CD14-positive monocyte (primary cell): ENCODE data around the gene DNAH11. TPM values are rescaled to one million over a fixed set of nuclear protein-coding genes. Genes with fewer than 3 reads are reported as not detected.

Experiments used
- DNase-seq, 3 donors: peaks; one replicate each; pipeline ENCODE4 v3.0.0-alpha.2; 2011 to 2022
- H2AFZ ChIP-seq: 2 replicates; pipeline ENCODE4 v1.6.0; 2012; ENCODE audit warnings: mild to moderate bottlenecking, low read depth, low read length, inconsistent platforms; ENCODE audit not compliant: insufficient read depth, poor library complexity, severe bottlenecking
- H3K27ac ChIP-seq, 2 donors: 1 replicate in 1 of 2; 2 replicates in 1 of 2; pipeline ENCODE4 v1.5.1; 2012 to 2013; ENCODE audit warnings: low read length in 2 of 2, control low read depth in 1 of 2, inconsistent platforms in 1 of 2, low read depth in 1 of 2, mild to moderate bottlenecking in 1 of 2
- H3K27me3 ChIP-seq, 2 donors: one replicate each; pipeline versions ENCODE4 v1.6.0 to v1.6.1; 2011 to 2013; ENCODE audit warnings: low read length in 2 of 2; ENCODE audit not compliant: control insufficient read depth in 2 of 2, insufficient read depth in 2 of 2
- H3K36me3 ChIP-seq, 2 donors: replicated peaks in 1 of 2; 1 replicate in 1 of 2; 2 replicates in 1 of 2; pipeline versions ENCODE4 v1.5.1 to v1.6.1; 2012 to 2013; ENCODE audit warnings: low read length in 2 of 2, control low read depth in 1 of 2, inconsistent platforms in 1 of 2, mild to moderate bottlenecking in 1 of 2; ENCODE audit not compliant: insufficient read depth in 2 of 2, control insufficient read depth in 1 of 2
- H3K4me1 ChIP-seq, 2 donors: 1 replicate in 1 of 2; 2 replicates in 1 of 2; pipeline versions ENCODE4 v1.5.1 to v1.6.1; 2012 to 2013; ENCODE audit warnings: low read length in 2 of 2, control low read depth in 1 of 2, inconsistent platforms in 1 of 2, mild to moderate bottlenecking in 1 of 2, moderate library complexity in 1 of 2; ENCODE audit not compliant: insufficient read depth in 2 of 2, control insufficient read depth in 1 of 2
- H3K4me2 ChIP-seq: replicated peaks from 2 replicates; pipeline ENCODE3; 2012; ENCODE audit warnings: low read length, moderate library complexity, mild to moderate bottlenecking; ENCODE audit not compliant: poor library complexity, severe bottlenecking; ENCODE audit errors: extremely low read depth
- H3K4me3 ChIP-seq, 3 experiments: fragments of 200-600 bp in 1 of 3; sonication (generic) in 1 of 3; replicated peaks in 1 of 3; 1 replicate in 2 of 3; 2 replicates in 1 of 3; pipeline ENCODE4 v1.5.1; 2011 to 2013; ENCODE audit warnings: low read length in 3 of 3, mild to moderate bottlenecking in 3 of 3, control low read depth in 2 of 3, low read depth in 2 of 3, inconsistent platforms in 1 of 3, moderate library complexity in 1 of 3
- H3K79me2 ChIP-seq: 2 replicates; pipeline ENCODE4 v1.6.0; 2012; ENCODE audit warnings: mild to moderate bottlenecking, control low read depth, inconsistent platforms, low read length, moderate library complexity; ENCODE audit not compliant: insufficient read depth
- H3K9ac ChIP-seq: 2 replicates; pipeline ENCODE4 v1.6.0; 2017; ENCODE audit warnings: low read length, mild to moderate bottlenecking; ENCODE audit not compliant: insufficient read depth, poor library complexity, severe bottlenecking
- H3K9me3 ChIP-seq, 2 donors: replicated peaks in 1 of 2; 1 replicate in 1 of 2; 2 replicates in 1 of 2; pipeline versions ENCODE4 v1.5.1 to v1.6.1; 2012 to 2013; ENCODE audit warnings: low read length in 2 of 2, control low read depth in 1 of 2; ENCODE audit not compliant: control insufficient read depth in 1 of 2, insufficient read depth in 1 of 2
- H4K20me1 ChIP-seq: 2 replicates; pipeline ENCODE4 v1.6.0; 2012; ENCODE audit warnings: mild to moderate bottlenecking, low read length, control low read depth, moderate library complexity; ENCODE audit not compliant: insufficient read depth
- H3K27ac Mint-ChIP-seq, 7 donors: one replicate each; pipeline ENCODE4 v1.8.0; 2020; ENCODE audit warnings: mild to moderate bottlenecking in 7 of 7, mixed read lengths in 7 of 7, moderate library complexity in 6 of 7, inconsistent platforms in 2 of 7
- H3K27me3 Mint-ChIP-seq, 3 donors: one replicate each; pipeline ENCODE4 v1.8.0; 2021 to 2022; ENCODE audit warnings: low read depth in 3 of 3, mild to moderate bottlenecking in 3 of 3, mixed read lengths in 3 of 3, moderate library complexity in 3 of 3, inconsistent platforms in 1 of 3
- H3K36me3 Mint-ChIP-seq, 2 donors: one replicate each; pipeline ENCODE4 v1.8.0; 2020; ENCODE audit warnings: mixed read lengths in 2 of 2, inconsistent platforms in 1 of 2, mild to moderate bottlenecking in 1 of 2
- H3K4me1 Mint-ChIP-seq: one replicate; pipeline ENCODE4 v1.8.0; 2020; ENCODE audit warnings: mild to moderate bottlenecking, mixed read lengths
- H3K4me3 Mint-ChIP-seq, 2 donors: one replicate each; pipeline ENCODE4 v1.8.0; 2020; ENCODE audit warnings: mild to moderate bottlenecking in 2 of 2, mixed read lengths in 2 of 2, moderate library complexity in 1 of 2
- H3K9me3 Mint-ChIP-seq, 7 donors: one replicate each; pipeline ENCODE4 v1.8.0; 2020 to 2022; ENCODE audit warnings: mixed read lengths in 7 of 7, mild to moderate bottlenecking in 6 of 7, moderate library complexity in 6 of 7, inconsistent platforms in 2 of 7
- WGBS: methylation state at CpG from one replicate; pipeline ENCODE4 v1.1.5; 2013; ENCODE audit warnings: missing lambda C conversion rate; ENCODE audit not compliant: insufficient coverage; 5-methylcytosine and 5-hydroxymethylcytosine counted together
- intact Hi-C, 2 donors: fragments of 100-400 bp; cut with micrococcal nuclease; formaldehyde crosslinking; loops; one replicate each; pipeline versions ENCODE4 v1.15.0 to v1.15.1; 2023
- polyA plus RNA-seq, 3 donors: library from polyadenylated mRNA; depleted of rRNA in 1 of 3; unstranded in 2 of 3; stranded (reverse) in 1 of 3; fragments of 300-500 nt in 2 of 3; fragments of >200 nt in 1 of 3; fragmentation: Illumina TruSeq in 2 of 3; gene quantifications; 1 replicate in 2 of 3; 2 replicates in 1 of 3; pipeline ENCODE4 v1.2.3, GENCODE V29; 2012 to 2021
- TF ChIP-seq, protein P1 (sequence below): fragments of 200-600 bp; IDR thresholded peaks from one replicate; pipeline ENCODE4 v1.8.0; 2022; ENCODE audit warnings: antibody characterized with exemption, mild to moderate bottlenecking

Gene DNAH11
- polyA plus RNA-seq, 3 donors, result not detected

- Histone ChIP-seq H3K4me2 (no peak overlapping the region), H3K36me3 (no peaks in the 10 kb centered on the region), H3K27ac (no peak overlapping the region), H2AFZ (no peak overlapping the region), H3K4me1 (no peaks in the 10 kb centered on the region), H3K9ac (no peak overlapping the region), H3K27me3 (no peaks in the 10 kb centered on the region), H4K20me1 (no peaks in the 10 kb centered on the region), H3K9me3 (no peaks in the 10 kb centered on the region), H3K79me2 (no peaks in the 10 kb centered on the region), H3K4me3 (no peak overlapping the region)
- Mint-ChIP-seq H3K36me3 (no peaks in the 10 kb centered on the region), H3K9me3 (peaks cover 2 to 4% (median 3%) of the 10 kb centered on the region in 7 donors), H3K27me3 (peaks cover 0 to 3% (median 0%) of the 10 kb centered on the region in 3 donors), H3K4me3 (no peak overlapping the region), H3K4me1 (peaks cover 2% of the 10 kb centered on the region), H3K27ac (no peak overlapping the region)
- intact Hi-C loops, result no loop called here
- TF ChIP-seq, protein P1, sequence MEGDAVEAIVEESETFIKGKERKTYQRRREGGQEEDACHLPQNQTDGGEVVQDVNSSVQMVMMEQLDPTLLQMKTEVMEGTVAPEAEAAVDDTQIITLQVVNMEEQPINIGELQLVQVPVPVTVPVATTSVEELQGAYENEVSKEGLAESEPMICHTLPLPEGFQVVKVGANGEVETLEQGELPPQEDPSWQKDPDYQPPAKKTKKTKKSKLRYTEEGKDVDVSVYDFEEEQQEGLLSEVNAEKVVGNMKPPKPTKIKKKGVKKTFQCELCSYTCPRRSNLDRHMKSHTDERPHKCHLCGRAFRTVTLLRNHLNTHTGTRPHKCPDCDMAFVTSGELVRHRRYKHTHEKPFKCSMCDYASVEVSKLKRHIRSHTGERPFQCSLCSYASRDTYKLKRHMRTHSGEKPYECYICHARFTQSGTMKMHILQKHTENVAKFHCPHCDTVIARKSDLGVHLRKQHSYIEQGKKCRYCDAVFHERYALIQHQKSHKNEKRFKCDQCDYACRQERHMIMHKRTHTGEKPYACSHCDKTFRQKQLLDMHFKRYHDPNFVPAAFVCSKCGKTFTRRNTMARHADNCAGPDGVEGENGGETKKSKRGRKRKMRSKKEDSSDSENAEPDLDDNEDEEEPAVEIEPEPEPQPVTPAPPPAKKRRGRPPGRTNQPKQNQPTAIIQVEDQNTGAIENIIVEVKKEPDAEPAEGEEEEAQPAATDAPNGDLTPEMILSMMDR, result no peak
- WGBS, result 93% methylated on average over 6 of the region's 8 CpGs
- no peak for DNase-seq
These were observed 75.9 kb downstream of the DNAH11 start for GRCh38 chr7:21618706-21619105.

GRCh38 chr7:21620054-21620453 lies 77.2 kb downstream of the DNAH11 start:
- Histone ChIP-seq H3K27me3 (no peaks in the 10 kb centered on the region), H3K4me3 (no peak overlapping the region), H4K20me1 (no peaks in the 10 kb centered on the region), H3K27ac (no peak overlapping the region), H2AFZ (no peak overlapping the region), H3K36me3 (no peaks in the 10 kb centered on the region), H3K9me3 (no peaks in the 10 kb centered on the region), H3K4me1 (no peaks in the 10 kb centered on the region), H3K79me2 (no peaks in the 10 kb centered on the region), H3K4me2 (no peak overlapping the region), H3K9ac (no peak overlapping the region)
- no peak for DNase-seq
- Mint-ChIP-seq H3K27ac (no peak overlapping the region), H3K36me3 (no peaks in the 10 kb centered on the region), H3K9me3 (peaks cover 2 to 4% (median 3%) of the 10 kb centered on the region in 7 donors), H3K27me3 (no peaks in the 10 kb centered on the region), H3K4me1 (peaks cover 5% of the 10 kb centered on the region), H3K4me3 (no peak overlapping the region)
- WGBS, result 100% methylated on average over 1 of the region's 2 CpGs
- intact Hi-C loops, result no loop called here
- TF ChIP-seq, protein P1, result no peak
